HFF-Myc (cell line): Measurements from ENCODE around the gene ZNF148.

Experiments
- DNase-seq: peaks from one replicate; pipeline ENCODE4 v3.0.0-alpha.2; 2011; ENCODE audit warnings: low read depth; ENCODE audit errors: extremely low read depth
- H3K4me3 ChIP-seq: replicated peaks from 2 replicates; pipeline ENCODE4 v1.5.1; 2011; ENCODE audit warnings: low read depth, mild to moderate bottlenecking, control low read depth, low read length
- TF ChIP-seq, protein P1 (sequence below): IDR thresholded peaks from 2 replicates; pipeline ENCODE4 v1.5.1; 2012; ENCODE audit warnings: mild to moderate bottlenecking, low read depth, low read length, control low read depth; ENCODE audit errors: missing control alignments

Gene ZNF148

DNA sequence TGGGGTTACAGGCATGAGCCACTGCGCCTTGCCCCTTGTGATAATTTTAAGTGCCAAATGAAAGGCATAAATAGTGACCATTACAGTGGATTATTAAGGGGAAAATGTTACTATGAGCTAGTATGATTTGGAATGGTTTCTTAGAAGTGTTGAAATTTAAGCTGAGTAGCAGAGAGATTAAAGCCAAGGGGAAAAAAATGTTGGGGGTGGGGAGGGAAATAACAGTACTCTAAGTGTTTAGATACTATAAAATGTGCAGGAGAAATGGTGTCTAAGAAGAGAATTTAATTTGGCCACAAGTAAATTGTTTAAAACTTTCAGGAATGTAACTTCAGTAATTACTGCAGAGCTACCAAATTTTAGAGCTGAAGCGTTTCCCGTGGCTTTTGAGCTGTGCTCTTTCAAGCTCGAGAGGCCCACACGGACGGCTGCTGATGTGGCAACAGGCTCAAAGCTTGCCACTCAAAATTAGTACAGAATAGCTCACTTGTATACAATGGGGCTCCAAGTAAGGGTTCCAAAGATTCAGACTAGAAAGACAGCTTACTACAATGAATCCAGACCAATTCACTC is 138.7 kb downstream of the ZNF148 start:
- no peak overlapping the region for H3K4me3 ChIP-seq
- TF ChIP-seq, protein P1, sequence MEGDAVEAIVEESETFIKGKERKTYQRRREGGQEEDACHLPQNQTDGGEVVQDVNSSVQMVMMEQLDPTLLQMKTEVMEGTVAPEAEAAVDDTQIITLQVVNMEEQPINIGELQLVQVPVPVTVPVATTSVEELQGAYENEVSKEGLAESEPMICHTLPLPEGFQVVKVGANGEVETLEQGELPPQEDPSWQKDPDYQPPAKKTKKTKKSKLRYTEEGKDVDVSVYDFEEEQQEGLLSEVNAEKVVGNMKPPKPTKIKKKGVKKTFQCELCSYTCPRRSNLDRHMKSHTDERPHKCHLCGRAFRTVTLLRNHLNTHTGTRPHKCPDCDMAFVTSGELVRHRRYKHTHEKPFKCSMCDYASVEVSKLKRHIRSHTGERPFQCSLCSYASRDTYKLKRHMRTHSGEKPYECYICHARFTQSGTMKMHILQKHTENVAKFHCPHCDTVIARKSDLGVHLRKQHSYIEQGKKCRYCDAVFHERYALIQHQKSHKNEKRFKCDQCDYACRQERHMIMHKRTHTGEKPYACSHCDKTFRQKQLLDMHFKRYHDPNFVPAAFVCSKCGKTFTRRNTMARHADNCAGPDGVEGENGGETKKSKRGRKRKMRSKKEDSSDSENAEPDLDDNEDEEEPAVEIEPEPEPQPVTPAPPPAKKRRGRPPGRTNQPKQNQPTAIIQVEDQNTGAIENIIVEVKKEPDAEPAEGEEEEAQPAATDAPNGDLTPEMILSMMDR, result no peak
- no peak for DNase-seq

DNA sequence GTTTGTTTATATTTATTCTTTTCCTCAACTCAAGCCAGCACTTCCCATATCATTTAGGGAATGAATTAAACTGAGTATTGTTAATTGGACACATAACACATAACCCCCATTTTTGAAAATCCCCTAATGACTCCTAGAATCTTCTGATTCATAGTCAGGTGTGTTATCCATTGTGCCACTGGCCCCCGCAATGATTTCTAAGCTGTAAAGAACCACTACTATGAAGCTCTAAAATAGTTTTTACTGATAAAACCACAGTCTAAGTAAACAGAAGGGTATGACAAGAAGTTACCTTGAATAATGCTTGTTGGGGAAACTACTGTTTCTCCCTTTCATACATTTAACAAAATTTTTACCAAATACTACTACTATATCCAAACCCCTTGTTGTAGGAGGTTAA is 140.3 kb downstream of the ZNF148 start:
- DNase-seq, result no peak
- TF ChIP-seq, protein P1, result no peak
- no peak overlapping the region for H3K4me3 ChIP-seq

DNA sequence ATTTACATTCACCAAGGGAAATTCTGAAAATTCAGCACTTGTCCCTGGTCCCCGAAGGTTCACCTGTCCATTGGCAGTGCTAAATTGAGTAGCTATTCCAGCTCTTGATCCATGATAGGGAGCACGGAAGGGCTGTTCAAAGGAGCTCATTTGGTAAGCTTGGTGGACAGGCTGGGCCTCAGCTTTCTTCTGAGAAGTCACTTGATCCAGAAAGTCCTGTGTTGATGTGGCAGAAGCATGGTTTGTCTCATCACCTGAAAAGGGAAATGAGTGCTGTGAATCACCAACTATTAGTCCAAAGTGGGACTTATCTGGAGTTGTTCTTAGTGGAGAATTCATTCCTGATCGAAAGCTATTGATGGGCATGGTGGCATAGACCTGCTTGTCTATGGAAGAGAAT is 142.7 kb downstream of the ZNF148 start:
- TF ChIP-seq, protein P1, result no peak
- H3K4me3 ChIP-seq, result no peak overlapping the region
- DNase-seq, result no peak

DNA sequence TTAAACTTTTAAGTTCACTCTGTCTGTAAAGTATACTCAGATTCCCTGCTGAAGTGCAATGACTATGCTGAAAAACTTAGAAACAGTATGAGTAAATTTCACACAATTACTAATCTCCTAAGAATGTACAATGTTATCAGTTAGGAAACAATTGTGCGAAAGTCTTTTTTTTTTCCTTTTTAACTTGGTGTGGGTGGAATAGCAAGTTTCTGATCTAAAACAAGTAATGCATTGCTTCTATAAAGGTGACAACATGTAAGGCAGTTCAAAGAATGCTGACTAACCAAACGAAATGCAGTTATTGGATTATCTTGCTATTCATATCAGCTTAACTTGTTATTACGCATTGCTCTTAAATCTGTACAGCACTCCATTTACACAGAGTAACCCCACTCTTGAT is 143.2 kb downstream of the ZNF148 start:
- H3K4me3 ChIP-seq, result no peak overlapping the region
- DNase-seq, result no peak
- TF ChIP-seq, protein P1, result no peak

DNA sequence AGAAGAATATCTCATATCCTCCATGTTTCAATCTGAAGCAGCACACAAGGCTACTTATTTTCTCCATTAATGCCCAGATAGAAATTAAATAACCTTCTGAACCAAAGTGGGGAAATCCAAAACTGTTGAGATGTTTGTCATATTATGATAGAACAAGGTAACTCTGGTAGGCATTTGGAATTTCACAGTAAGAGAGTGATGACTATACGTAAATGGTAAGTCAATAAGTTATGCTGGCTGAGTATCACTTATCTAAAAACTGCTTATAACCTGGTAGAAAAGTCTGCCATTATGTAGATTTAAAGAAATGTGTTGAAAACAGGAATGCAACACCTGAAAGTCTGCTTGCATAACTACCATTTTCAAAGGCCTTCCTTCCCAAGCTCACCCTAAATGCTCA is 145.4 kb downstream of the ZNF148 start:
- H3K4me3 ChIP-seq, result no peak overlapping the region
- DNase-seq, result no peak
- TF ChIP-seq, protein P1, result no peak

DNA sequence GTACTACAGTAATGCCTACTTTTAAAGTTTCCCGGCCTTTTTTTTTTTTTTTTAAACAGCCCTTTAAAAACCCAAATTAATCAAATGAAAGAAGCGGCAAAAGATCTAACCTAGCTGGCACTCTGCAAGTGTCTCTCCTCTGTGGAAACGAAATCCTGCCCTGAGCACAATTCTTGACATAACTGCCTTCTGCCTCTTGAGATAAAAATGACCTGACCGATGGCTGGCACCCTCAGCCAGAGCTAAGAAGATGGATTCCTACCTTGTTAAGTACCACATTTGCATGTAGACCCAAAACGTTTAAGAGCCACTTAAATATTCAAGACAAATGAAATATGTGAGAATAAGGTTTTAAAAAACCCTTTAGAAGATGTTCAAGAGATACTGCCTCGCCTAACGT is 146.0 kb downstream of the ZNF148 start:
- H3K4me3 ChIP-seq, result no peak overlapping the region
- no peak for DNase-seq
- TF ChIP-seq, protein P1, result no peak

DNA sequence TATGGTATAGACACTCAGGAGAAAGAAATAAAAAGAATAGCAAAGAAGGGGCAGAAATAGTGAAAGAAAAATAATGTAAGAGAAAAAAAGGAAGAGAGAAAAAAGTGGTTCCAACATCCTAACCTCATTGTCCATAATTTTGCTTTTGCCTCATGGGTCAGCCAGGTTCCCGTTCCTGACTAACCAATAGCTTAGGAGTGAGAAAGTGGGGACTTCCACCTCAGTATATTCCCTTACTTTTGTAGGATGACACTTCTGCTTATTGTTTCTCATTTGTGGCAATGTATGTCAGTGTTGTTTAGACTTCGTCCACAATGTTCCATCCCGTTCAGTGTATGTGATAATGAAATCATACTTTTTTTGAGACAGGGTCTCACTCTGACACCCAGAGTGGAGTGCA is 153.3 kb downstream of the ZNF148 start:
- TF ChIP-seq, protein P1, result no peak
- no peak for DNase-seq
- no peak overlapping the region for H3K4me3 ChIP-seq
